Stimulated activated CD4-positive, alpha-beta T cell treated with anti-CD3 and anti-CD28 coated beads, Interleukin-12 subunit alpha, Interleukin-12 subunit beta, amount 100 ng/mL, for 4 hours (primary cell): ENCODE measurements around the gene NKAPL.
A peak's percentile ranks its signal among the peaks of the same experiment; 100 is the strongest.
"Not testable (repeated sequence)": the region's sequence is repeated elsewhere in the genome, so short reads cannot be mapped to it uniquely, and the experiment has no call there.

Experiments
- DNase-seq: peaks from one replicate; pipeline ENCODE4 v3.0.0-alpha.2; 2020

Gene NKAPL

GRCh38 chr6:28248916-28249315 is 10.2 kb upstream of the NKAPL start:
- DNase-seq, result no peak

DNA sequence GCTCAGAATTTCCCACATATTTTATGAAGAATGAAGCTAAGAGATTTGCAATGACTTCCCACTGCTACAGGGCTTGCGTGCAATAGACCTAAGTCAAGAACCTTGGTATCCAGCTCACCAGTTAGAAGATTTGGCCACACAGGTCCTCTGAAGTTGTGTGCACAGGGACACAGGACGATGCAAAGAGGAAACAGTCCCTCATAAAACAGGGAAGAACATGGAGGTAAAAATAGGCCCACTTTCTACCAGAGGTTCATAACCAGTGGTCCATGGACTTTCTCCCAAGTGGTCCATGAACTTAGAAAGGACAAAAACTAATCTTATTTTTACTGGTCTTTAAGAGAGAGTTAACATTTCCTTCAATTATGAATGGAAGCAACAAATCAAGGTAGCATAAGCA is 8.3 kb upstream of the NKAPL start:
- DNase-seq, result no peak

- peak; percentile 30 for DNase-seq
These were observed 7.5 kb upstream of the NKAPL start for GRCh38 chr6:28251661-28252008.

DNA sequence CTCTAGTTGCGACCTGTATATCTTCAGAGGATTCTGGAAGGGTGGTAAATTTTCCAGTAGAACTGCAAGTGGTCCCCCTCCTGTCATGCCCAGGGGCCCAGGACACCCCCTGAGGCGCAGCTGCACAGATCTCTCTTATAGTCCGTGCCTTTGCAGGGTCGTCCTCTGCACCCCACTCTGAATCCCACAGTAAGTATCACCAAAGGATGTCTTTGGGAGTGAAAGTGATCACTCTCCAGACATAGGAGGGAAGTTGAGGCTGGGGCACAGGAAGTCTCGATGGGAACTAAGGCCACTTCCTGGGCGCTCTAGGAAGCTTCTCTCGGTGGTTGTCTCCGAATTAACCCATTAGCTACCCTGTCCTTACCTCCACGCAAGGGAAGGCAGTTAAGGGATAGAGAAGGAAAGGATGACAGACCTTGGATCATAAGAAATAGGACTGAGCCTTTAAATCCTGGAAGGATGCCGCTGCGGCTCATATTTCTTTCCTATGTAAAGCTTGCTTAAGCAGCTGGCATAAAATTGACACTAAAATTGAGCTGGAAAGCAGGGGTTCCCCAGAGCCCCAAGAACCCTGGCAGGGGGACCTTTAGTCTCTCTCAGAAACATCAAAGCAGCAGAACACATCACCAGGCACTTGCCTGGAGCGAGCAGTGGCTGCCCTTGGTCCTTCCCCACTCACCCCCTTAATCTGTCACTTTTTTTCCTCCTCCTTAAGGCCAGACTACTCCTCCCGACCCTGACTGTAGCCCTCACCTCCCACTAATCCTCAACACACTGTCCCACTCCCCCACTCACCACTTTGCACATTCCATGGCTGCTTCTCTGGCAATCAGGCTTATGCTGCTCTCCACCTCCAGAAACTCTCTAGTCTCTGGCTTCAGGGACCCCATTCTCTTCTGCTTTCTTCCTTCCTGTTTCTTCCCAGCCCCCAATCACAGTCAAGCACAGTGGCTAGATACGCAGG is 6.8 kb upstream of the NKAPL start, which contains the start of gene ZKSCAN4:
Gene ZKSCAN4 (minus strand): TSS at position 261 of the 967 bp plus-strand sequence. CDS start 289 bp downstream, outside the sequence.
- peak; percentile 81 for DNase-seq

DNA sequence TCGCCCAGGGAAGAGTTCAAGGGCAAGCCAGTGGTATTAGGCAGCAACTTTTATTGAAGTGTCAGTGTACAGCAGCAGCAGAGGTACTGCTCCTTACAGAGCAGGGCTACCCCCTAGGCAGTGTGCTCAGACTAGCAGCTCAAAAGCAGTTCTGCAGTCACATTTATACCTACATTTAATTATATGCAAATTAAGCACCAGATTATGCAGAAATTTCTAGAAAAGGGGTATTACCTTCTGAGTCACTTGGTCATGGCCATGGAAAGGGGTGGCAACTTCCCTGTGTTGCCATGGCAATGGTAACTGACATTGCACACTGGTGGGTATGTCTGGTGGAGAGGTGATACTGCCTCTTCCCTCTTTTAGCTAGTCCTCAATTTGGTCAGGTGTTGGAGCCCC is 5.0 kb upstream of the NKAPL start:
- no peak for DNase-seq

GRCh38 chr6:28257042-28257441 is 2.1 kb upstream of the NKAPL start:
- DNase-seq, result no peak

DNA sequence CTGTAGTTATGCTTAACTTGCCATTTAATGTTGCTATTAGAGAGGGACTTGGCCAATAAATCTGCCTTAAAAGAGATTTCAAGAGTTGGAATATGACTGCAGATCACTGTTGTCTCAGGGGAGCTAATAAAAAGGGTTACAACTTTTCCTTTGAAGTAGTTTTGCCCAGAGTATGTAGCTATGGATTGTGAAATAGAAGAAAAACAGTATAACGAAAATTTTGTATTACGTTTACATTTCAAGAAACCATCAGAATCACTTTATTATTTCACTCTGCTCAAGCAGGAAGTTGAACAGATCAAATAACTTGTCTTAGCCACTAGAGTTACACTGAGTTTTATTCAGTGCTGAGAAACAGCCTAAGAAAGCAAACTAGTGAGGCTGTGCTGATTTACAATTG is 4.8 kb downstream of the NKAPL start:
- DNase-seq, result no peak

DNA sequence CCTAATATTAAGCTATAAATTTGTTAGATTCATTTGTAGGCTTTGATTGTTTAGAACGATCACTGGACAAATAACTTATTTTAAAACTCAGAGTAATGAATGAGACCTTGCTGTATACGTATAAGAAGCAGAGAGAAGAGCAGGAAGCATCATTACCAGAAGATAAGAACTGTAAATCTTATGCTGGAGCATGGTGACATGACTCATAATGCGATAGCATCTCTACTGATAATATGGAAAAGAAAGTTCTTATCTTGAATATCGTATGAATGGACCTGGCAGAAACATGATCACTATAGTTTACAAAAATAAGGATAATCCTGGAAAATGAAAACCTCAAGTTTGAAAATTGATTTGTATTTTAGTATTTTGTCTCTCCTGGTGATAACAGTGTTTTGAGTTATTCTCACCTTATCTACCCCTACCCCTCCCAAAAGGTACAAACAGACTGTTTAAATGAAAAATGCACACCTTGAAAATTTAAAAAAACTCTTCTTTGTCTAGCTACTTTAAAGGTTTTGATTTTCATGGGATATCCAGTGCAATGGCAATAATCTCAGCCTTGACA is 5.8 kb downstream of the NKAPL start:
- DNase-seq, result no peak

- DNase-seq, result no peak
These were observed 7.5 kb downstream of the NKAPL start for GRCh38 chr6:28266563-28266961.

- peak; percentile 83 for DNase-seq
These were observed 8.0 kb downstream of the NKAPL start, which contains the start of gene ZSCAN26 for GRCh38 chr6:28266962-28267694. Gene ZSCAN26, plus strand, starts transcription at chr6:28267143. Its CDS starts 4,777 bp downstream, at chr6:28271920.

DNA sequence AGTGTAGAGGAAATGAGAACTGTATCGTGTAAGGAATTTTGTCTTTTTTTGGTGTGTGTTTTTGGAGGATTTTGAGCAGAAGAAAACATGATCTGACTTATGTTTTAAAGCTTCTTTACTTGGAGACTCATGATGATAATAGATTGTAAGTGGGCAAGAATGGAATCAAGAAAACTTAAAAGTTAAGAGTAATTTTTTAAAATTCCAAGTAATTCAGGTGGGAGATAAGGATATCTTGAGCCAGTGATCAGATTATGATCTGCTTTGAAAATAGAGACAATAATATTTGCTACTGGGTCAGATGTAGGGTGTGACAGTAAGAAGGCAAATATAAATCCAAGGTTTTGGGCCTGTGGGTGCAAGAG is 8.6 kb downstream of the NKAPL start:
- no peak for DNase-seq

- no peak for DNase-seq
These were observed 10.4 kb downstream of the NKAPL start for GRCh38 chr6:28269492-28269891.

- no peak for DNase-seq
These were observed 15.8 kb downstream of the NKAPL start for GRCh38 chr6:28274888-28275287.

GRCh38 chr6:28277746-28278145 is 18.6 kb downstream of the NKAPL start:
- no peak for DNase-seq

GRCh38 chr6:28280595-28281287 is 21.6 kb downstream of the NKAPL start:
- DNase-seq, result no peak

GRCh38 chr6:28281288-28282064 is 22.4 kb downstream of the NKAPL start, which contains the start of gene PGBD1:
Gene PGBD1, plus strand, starts transcription at chr6:28281572. Its CDS starts 2,242 bp downstream, at chr6:28283814.
- peak; percentile 55 for DNase-seq

DNA sequence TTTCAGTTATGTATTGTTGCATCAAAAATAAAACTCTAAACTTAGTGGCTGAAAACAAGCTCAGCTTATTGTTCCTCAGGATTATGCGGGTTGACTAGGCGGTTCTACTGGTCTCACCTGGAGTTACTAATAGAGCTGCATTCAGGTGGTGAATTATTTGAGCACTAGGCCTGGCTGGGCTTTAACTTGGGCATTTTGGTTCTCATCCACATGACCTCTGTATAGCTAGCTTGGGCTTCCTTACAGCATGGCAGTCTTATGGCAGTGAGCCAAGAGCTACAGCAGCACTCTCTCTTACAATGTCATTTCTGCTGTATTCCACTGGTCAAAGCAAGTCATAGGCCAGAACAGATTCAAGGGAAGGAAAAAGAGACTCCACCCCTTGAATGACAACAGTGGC is 23.8 kb downstream of the NKAPL start:
- DNase-seq, result no peak

DNA sequence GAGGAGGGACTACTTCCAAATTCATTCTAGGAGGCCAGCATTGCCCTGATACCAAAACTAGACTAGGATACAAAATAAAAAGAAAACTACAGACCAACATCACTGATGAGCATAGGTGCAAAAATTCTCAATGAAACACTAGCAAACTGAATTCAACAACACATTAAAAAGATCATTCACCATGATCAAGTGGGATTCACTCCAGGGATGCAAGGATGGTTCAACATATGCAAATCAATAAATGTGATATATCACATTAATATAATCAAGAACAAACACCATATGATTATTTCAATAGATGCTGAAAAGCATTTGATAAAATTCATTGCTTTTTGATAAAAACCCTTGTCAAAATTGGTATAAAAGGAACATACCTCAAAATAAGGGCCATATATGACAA is 32.5 kb downstream of the NKAPL start:
- DNase-seq, result no peak

DNA sequence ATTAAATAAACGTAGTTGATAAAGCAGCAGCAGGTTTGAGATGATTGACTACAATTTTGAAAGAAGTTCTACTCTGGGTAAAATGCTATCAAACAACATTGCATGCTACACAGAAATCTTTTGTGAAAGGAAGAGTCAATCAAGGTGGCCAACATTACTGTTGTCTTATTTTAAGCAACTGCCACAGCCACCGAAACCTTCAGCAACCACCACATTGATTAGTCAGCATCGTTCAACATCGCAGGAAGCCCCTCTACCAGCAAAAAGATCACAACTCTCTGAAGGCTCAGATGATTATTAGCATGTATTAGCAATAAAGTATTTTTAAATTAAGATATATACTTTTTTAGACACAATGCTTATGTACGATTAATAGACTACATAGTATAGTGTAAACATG is 36.2 kb downstream of the NKAPL start:
- no peak for DNase-seq

DNA sequence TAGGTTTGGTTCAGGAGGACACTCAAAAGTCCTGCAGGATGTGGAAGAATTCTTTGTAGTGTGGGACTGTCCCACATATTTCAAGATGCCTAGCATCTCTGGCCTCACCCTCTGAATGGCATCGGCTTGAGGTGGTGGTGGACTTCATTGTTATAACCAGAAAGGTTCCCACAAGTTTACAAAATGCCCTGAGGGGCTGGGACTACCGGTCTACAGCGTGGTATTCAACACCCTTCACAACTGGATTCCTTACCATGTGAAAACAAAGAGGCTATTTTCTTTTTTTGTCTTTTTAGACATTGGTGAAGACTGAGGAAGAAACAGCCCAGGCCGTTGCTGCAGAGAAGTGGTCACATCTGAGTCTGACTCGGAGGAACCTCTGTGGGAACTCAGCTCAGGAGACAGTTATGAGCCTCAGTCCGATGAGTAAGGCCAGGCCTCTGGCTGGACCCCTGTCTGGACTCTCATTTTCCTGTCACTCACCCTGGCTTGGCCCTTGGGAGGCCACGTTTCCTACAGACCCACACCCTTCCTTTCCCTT is 37.5 kb downstream of the NKAPL start:
- no peak for DNase-seq

DNA sequence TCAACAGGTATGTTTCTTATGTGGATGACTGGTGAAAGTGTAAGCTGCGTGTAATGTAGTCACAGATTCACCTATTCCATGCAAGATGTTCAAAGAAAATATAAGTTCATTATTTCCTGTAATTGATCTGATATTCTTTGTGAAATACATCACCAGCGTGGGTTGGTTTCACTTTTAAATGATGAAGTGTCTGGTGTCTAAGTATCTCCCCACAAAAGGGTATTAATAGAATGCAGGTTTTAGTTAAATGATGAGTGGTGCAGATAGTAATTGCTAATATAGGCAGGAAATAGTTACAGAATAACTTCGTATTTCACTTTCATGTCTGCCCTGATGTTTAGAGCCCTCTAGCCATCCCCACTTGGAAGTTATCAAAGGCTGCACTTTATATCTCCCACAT is 44.5 kb downstream of the NKAPL start:
- no peak for DNase-seq

- DNase-seq, result not testable (repeated sequence)
These were observed 47.3 kb downstream of the NKAPL start for GRCh38 chr6:28306363-28306762.
